ENCODE results near the gene RAVER2.

Gene RAVER2

DNA sequence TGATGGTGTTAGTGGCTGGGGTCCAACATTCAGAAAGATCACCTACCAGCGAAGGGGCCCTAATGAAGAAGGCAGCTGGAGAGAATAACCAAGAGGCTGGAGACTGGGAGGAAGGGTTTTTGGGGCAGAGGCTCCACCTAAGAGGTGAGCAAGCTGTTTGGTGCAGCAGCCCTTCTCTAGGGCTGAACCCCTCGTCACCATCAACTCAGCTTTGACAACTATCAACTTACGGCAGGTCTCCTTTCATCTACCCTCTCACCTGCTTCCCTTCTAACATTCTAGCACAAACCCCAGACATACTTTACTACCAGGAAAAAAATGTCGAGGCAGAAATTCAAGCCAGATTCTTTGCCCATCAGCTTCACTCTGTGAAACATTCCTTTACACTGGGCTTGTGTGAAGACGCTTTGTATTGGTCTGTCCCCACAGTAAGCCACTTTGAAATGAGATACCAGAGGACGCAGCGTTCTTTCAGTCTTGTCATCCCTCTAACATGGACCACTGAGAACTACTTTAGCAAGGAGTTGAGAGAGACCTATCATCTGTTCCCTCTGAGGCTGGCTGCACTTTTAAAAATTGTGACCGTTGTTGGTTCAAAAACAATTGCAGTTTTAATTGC lies 84.6 kb downstream of the RAVER2 start:
- DNase-seq (ENCODE audit: low read depth in 1 of 2, low spot score in 1 of 2): no peak
- TF ChIP-seq JUND (IDR thresholded peaks at IDR 0.05; ENCODE audit: low read depth): no peak
- in situ Hi-C loops (cut with HindIII; ENCODE audit: low pct_unique_long_range_greater_than_20kb, low sequenced_read_pairs): no loop called here

DNA sequence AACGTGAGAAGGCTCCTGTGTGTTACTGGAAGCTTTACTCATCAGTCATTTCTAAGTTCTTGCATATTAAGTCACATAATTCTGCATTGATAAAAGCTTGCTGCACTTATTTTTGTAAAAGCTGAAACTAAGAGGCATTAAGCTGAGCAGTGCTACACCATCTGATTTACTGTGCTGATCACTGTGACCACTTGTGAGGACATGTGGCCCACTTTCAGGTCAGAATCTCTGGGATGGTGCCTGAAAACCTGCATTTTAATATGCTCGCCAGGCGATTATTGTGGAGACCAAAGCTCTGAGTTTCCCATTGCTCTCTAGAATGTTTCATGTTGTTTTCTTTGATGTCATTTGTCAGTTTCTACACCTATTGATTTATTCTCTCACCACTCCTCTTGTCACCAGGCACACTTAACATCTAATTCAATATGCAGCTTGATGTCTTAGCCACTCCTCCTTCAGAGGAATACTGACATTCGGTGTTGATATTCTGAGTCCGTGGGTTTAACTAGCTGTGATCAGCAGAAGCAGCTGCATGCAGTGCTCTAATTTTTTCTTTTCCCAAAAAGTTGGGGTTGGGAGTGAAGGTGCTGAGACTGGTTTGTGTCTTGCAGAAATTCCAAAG lies 85.3 kb downstream of the RAVER2 start:
- in situ Hi-C loops (cut with HindIII; ENCODE audit: low pct_unique_long_range_greater_than_20kb, low sequenced_read_pairs): no loop called here
- no peak for TF ChIP-seq JUND (IDR thresholded peaks at IDR 0.05; ENCODE audit: low read depth)
- DNase-seq (ENCODE audit: low read depth in 1 of 2, low spot score in 1 of 2): no peak

- in situ Hi-C loops (cut with HindIII; ENCODE audit: low pct_unique_long_range_greater_than_20kb, low sequenced_read_pairs): no loop called here
- TF ChIP-seq JUND (IDR thresholded peaks at IDR 0.05; ENCODE audit: low read depth): no peak
- DNase-seq (ENCODE audit: low read depth in 1 of 2, low spot score in 1 of 2): no peak
Observed at GRCh38 chr1:64834734-64835133, 89.9 kb downstream of the RAVER2 start.

- TF ChIP-seq JUND (IDR thresholded peaks at IDR 0.05; ENCODE audit: low read depth): no peak
- in situ Hi-C loops (cut with HindIII; ENCODE audit: low pct_unique_long_range_greater_than_20kb, low sequenced_read_pairs): no loop called here
- DNase-seq (ENCODE audit: low read depth in 1 of 2, low spot score in 1 of 2): no peak
Observed at GRCh38 chr1:64836802-64837201, 91.9 kb downstream of the RAVER2 start.

- no peak for DNase-seq (ENCODE audit: low read depth in 1 of 2, low spot score in 1 of 2)
- TF ChIP-seq JUND (IDR thresholded peaks at IDR 0.05; ENCODE audit: low read depth): no peak
- in situ Hi-C loops (cut with HindIII; ENCODE audit: low pct_unique_long_range_greater_than_20kb, low sequenced_read_pairs): no loop called here
Observed at GRCh38 chr1:64838486-64838885, 93.6 kb downstream of the RAVER2 start.

- TF ChIP-seq JUND (IDR thresholded peaks at IDR 0.05; ENCODE audit: low read depth): no peak
- in situ Hi-C loops (cut with HindIII; ENCODE audit: low pct_unique_long_range_greater_than_20kb, low sequenced_read_pairs): no loop called here
- no peak for DNase-seq (ENCODE audit: low read depth in 1 of 2, low spot score in 1 of 2)
Observed at GRCh38 chr1:64839261-64839660, 94.4 kb downstream of the RAVER2 start.

DNA sequence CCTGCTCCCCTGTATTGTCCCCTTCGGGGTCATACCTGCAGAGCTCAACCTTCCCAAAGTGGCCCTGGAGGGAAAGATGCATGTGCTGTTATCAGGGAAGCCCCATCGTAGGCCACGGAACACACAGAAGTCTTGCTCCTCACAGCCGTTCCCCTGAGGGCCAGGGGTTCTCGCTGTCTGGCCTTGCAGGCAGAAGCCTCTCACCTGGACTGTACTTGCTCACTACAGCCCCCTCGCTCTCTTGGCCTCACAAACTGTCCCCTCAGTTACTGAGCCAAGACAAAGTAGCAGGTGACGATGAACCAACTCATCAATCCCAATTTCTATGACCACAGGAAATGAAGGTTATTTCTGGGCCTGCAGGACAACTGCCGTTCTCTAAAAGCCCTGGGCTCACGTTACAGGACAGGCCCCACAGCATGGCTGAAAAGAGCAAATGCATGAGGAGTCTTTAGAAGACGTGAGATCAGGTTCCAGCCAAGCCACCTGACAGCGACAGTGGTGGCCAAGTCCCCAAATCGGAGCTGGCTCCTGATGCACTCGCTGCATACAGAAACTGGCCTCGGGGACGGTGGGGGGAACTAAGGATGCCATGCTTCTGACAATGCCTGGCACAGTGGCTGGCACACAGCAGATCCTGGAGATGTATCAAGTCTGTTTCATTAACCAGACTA lies 95.0 kb downstream of the RAVER2 start:
- no peak for DNase-seq (ENCODE audit: low read depth in 1 of 2, low spot score in 1 of 2)
- no peak for TF ChIP-seq JUND (IDR thresholded peaks at IDR 0.05; ENCODE audit: low read depth)
- in situ Hi-C loops (cut with HindIII; ENCODE audit: low pct_unique_long_range_greater_than_20kb, low sequenced_read_pairs): no loop called here

- no peak for TF ChIP-seq JUND (IDR thresholded peaks at IDR 0.05; ENCODE audit: low read depth)
- no peak for DNase-seq (ENCODE audit: low read depth in 1 of 2, low spot score in 1 of 2)
- in situ Hi-C loops (cut with HindIII; ENCODE audit: low pct_unique_long_range_greater_than_20kb, low sequenced_read_pairs): no loop called here
Observed at GRCh38 chr1:64841330-64842065, 96.6 kb downstream of the RAVER2 start.

DNA sequence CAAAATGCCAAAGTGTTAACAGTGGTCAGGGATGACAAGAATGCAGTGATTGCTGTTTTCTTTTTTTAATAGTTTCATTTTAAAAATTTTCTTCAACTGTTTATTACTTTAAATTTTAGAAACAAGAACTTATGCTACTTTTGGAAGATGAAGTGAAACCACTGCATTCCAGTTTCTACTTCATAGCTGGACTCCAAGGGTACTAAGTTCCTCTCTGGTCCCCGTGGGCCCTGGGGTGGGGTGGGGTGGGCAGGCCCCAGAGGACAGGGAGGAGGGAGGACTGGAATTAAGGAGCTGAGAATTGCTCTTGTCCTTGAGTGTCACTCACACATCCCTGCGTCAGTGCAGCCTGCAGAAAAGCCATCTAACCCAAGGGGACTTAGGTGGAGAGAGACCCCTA lies 97.3 kb downstream of the RAVER2 start:
- no peak for TF ChIP-seq JUND (IDR thresholded peaks at IDR 0.05; ENCODE audit: low read depth)
- in situ Hi-C loops (cut with HindIII; ENCODE audit: low pct_unique_long_range_greater_than_20kb, low sequenced_read_pairs): no loop called here
- no peak for DNase-seq (ENCODE audit: low read depth in 1 of 2, low spot score in 1 of 2)

DNA sequence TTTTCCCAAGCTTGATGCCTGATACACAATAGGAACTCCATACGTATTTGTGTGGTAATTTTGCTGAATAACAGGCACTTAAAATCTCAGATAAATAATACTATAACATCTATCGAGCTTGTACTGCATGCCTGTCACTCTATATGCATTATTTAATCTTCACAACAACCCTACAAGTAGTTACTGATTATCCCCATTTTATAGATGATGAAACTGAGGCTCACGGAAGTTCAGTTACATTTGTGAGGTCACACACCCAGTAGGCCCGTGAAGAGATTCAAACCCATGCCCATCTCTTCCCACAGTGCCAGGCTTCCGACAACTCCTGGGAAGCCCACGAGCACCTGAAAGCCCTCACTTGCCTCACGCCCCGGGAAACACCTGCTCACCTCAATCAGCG lies 98.8 kb downstream of the RAVER2 start:
- DNase-seq (ENCODE audit: low read depth in 1 of 2, low spot score in 1 of 2): no peak
- no peak for TF ChIP-seq JUND (IDR thresholded peaks at IDR 0.05; ENCODE audit: low read depth)
- in situ Hi-C loops (cut with HindIII; ENCODE audit: low pct_unique_long_range_greater_than_20kb, low sequenced_read_pairs): no loop called here

GRCh38 chr1:64844175-64844574 lies 99.3 kb downstream of the RAVER2 start:
- in situ Hi-C loops (cut with HindIII; ENCODE audit: low pct_unique_long_range_greater_than_20kb, low sequenced_read_pairs): no loop called here
- DNase-seq (ENCODE audit: low read depth in 1 of 2, low spot score in 1 of 2): no peak
- TF ChIP-seq JUND (IDR thresholded peaks at IDR 0.05; ENCODE audit: low read depth): no peak

DNA sequence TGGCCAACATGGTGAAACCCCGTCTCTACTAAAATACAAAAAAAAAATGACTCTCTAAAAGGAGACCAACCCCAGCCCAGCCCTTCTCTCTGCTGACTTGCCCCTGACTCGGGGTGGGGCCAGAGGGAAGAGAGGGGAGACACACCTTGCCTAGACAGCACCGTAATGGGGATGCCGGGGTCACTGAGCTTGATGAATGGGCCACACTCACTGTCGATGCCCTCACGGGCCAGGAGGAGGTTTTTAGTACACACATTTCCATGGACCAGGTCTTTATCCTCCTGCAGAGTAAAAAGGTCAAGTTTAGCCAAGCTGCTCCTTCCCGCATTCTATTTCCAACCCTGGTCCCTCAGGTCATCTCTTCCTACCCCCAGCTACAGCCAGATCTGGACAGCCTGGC lies 99.7 kb downstream of the RAVER2 start:
- DNase-seq (ENCODE audit: low read depth in 1 of 2, low spot score in 1 of 2): no peak
- in situ Hi-C loops (cut with HindIII; ENCODE audit: low pct_unique_long_range_greater_than_20kb, low sequenced_read_pairs): no loop called here
- no peak for TF ChIP-seq JUND (IDR thresholded peaks at IDR 0.05; ENCODE audit: low read depth)

Data from T47D (cell line).